ENCODE data around the gene SLC27A1.
"Not testable (repeated sequence)": the region's sequence is repeated elsewhere in the genome, so short reads cannot be mapped to it uniquely, and the experiment has no call there.

The SLC27A1 gene

GRCh38 chr19:17539238-17540117 is 69.2 kb downstream of the SLC27A1 start:
- peak; percentile 98 for DNase-seq (ENCODE audit: low read depth)

GRCh38 chr19:17540174-17540573 is 69.8 kb downstream of the SLC27A1 start:
- DNase-seq (ENCODE audit: low read depth) = no peak

- no peak for DNase-seq (ENCODE audit: low read depth)
Observed at GRCh38 chr19:17541184-17541759, 70.9 kb downstream of the SLC27A1 start.

- no peak for DNase-seq (ENCODE audit: low read depth)
Observed at GRCh38 chr19:17542042-17542441, 71.7 kb downstream of the SLC27A1 start.

GRCh38 chr19:17542793-17543582 is 72.7 kb downstream of the SLC27A1 start:
- DNase-seq (ENCODE audit: low read depth) = no peak

GRCh38 chr19:17543986-17544385 is 73.7 kb downstream of the SLC27A1 start:
- no peak for DNase-seq (ENCODE audit: low read depth)

- no peak for DNase-seq (ENCODE audit: low read depth)
Observed at GRCh38 chr19:17544418-17544817, 74.1 kb downstream of the SLC27A1 start.

- DNase-seq (ENCODE audit: low read depth) = no peak
Observed at GRCh38 chr19:17548145-17548544, 77.8 kb downstream of the SLC27A1 start.

GRCh38 chr19:17549085-17549740 is 78.9 kb downstream of the SLC27A1 start:
- no peak for DNase-seq (ENCODE audit: low read depth)

GRCh38 chr19:17550076-17550667 is 79.8 kb downstream of the SLC27A1 start:
- no peak for DNase-seq (ENCODE audit: low read depth)

GRCh38 chr19:17552735-17553134 is 82.4 kb downstream of the SLC27A1 start:
- not testable (repeated sequence) for DNase-seq (ENCODE audit: low read depth)

GRCh38 chr19:17553256-17553655 is 82.9 kb downstream of the SLC27A1 start:
- DNase-seq (ENCODE audit: low read depth) = no peak

GRCh38 chr19:17554968-17555479 is 84.7 kb downstream of the SLC27A1 start:
- DNase-seq (ENCODE audit: low read depth) = no peak

GRCh38 chr19:17555480-17555928 is 85.2 kb downstream of the SLC27A1 start, which contains the start of gene COLGALT1:
Gene COLGALT1, plus strand, starts transcription at chr19:17555649. Its CDS starts 65 bp downstream, at chr19:17555714.
- DNase-seq (ENCODE audit: low read depth) = peak; percentile 99

Measured in stimulated activated CD8-positive, alpha-beta memory T cell treated with anti-CD3 and anti-CD28 coated beads, Interleukin-7, amount 100 ng/mL, for 24 hours (primary cell).